Epidermal melanocyte (primary cell): ENCODE results near the gene OLFM2.

ENCODE experiments used
- DNase-seq: peaks from one replicate; pipeline ENCODE4 v3.0.0; 2011; ENCODE audit warnings: low spot score; ENCODE audit not compliant: insufficient read length

The OLFM2 gene

DNA sequence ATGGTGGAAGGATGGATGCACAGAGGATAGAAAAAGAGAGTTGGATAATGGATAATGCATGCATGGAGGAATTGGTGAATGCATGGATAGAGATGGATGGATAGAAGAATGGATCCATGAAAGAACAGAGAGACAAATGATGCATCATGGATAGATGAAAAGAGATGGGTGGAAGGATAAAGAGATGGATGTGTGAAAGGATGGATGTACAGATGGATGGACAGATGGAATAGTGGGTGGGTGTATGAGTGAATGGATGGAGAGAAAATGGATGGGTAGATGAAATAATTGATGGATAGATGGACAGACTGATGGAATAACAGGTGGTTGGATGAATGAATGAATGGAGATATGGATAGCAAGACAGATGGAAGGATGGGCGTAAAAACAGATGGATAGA, 25.7 kb downstream of the OLFM2 start:
- DNase-seq = no peak

GRCh38 chr19:9909251-9909650, 27.1 kb downstream of the OLFM2 start:
- no peak for DNase-seq

DNA sequence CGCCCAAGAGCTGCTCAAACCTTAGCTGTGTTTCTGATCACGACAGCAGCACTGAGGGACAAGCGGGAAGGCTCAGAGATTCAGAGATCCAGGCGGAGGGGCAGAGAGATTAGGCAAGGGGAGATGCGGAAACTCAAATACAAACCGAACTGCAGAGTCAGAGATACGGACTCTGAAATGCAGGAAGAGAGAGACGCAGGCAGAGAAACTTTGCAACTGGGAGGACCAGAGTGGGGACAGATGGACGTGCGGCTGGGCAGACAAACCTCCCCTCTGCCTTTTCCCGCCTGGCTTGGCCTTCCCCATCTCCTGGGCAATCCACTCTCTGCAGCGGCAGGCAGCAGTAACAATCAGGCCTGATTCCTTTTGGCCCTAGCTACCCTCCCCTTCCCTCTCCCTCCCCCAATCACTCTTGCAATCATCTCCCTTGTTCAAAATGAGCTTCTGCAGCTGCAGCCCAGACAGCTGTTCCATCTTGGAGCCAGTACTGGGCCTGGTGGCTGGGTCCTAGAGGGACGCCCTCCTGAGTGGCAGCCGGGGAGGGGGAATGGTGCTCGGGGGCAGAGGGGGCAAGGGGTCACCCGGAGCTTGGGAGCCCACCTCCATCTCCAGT, 29.7 kb downstream of the OLFM2 start:
- DNase-seq = no peak

DNA sequence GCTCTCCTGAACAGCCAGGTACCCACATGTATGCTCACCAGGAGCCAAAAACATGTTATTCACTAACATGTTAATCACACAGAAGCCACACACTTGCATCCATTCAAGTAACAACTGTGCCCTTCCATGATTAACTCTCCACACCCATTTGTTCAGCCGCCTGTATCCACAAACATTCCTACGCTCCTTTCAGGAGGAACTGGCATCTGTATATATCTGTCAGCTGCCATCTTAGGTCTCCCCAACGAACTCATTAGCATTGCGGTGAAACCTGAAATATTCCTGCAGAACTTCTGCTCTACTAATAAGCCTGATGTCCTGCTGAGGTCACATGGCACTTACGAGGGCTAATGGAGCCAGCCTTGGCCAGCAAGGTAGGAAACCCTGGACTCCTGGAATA, 33.0 kb downstream of the OLFM2 start:
- DNase-seq = no peak

DNA sequence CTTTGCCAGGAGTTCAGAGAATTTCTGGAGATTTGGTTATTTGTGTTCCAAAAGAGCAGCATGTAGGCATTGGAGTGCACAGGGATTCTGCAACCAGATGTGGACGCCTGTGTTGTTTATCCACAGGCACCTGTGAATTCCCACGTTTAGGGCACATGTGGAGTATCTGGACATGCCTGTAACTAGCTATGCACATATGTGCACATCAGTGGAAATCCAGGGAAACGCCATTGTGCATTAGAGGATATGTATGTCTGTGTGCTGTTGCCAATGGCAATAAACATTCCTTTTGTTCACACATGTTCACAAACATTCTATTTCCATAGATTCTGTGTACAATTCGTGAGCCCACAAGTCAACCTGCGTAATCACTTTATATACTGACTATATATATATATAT, 34.7 kb downstream of the OLFM2 start:
- DNase-seq = no peak

DNA sequence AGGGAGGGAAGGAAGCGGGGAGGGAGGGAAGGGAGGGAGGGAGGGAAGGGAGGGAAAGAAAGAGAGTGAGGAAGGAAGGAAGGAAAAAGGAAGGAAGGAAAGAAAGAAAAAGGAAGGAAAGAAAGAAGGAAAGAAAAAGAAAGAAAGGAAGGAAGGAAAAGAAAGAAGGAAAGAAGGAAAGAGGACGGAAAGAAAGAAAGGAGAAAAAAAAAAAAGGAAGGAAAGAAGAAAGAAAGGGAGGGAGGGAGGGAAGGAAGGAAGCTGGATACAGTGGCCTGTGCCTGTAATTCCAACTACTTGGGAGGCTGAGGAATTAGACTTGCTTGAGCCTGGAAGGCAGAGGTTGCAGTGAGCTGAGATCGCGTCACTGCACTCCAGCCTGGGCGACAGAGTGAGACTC, 35.3 kb downstream of the OLFM2 start:
- DNase-seq = no peak

GRCh38 chr19:9891609-9892373, 44.5 kb downstream of the OLFM2 start:
- no peak for DNase-seq

DNA sequence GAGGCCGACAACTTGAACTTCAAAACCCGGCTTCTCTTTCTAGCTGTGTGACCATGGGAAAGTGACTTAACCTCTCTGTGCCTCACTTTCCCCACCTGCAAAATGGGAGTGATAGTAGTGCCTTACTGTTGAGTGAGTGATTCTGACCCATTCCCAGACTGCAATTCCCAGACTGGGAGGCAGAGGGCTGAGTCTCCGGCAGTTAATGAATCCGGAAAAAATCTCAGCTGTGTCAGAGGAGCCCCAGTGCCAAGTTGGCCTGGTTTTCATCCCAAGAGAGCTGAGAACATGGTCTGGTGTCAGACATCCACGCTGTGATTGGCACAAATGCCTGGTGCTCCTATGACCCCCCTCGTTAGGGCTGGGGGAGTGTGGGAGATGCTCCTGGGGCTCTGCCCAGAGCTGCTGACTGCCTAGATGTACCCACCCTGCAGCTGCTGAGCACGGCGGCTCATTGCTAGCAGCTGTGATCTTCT, 51.2 kb downstream of the OLFM2 start:
- DNase-seq = no peak

GRCh38 chr19:9883764-9884163, 52.6 kb downstream of the OLFM2 start:
- DNase-seq = no peak

- no peak for DNase-seq
Measured at GRCh38 chr19:9883231-9883758, 53.0 kb downstream of the OLFM2 start.

- DNase-seq = no peak
Measured at GRCh38 chr19:9881720-9882119, 54.6 kb downstream of the OLFM2 start.

- no peak for DNase-seq
Measured at GRCh38 chr19:9878511-9879196, 57.7 kb downstream of the OLFM2 start.

DNA sequence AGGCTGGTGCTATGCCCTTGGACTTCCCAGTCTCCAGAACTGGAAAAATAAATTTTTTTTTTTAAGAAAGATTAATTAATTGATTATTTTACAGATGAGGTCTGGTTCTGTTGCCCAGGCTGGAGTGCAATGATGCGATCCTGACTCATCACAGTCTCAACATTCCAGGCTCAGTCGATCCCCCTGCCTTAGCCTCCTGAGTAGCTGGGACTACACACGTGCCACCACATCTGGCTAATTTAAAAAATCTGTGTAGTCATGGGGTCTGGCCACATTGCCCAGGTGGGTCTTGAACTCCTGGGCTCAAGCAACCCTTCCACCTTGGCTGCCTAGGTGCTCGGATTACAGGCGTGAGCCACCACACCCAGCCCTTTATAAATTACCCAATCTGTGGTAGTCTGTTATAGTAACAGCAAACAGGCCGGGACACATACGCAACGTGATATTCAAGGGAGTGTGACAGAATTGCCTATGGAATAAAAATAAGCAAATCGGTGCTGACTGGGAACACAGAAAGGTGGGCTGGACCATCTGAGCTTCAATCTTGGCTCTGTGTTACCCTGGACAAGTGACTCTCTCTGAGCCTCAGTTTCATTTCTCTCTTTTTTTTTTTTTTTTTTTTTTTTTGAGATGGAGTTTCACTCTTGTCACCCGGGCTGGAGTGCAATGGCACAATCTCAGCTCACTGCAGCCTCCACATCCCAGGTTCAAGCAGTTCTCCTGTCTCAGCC, 58.4 kb downstream of the OLFM2 start:
- no peak for DNase-seq

DNA sequence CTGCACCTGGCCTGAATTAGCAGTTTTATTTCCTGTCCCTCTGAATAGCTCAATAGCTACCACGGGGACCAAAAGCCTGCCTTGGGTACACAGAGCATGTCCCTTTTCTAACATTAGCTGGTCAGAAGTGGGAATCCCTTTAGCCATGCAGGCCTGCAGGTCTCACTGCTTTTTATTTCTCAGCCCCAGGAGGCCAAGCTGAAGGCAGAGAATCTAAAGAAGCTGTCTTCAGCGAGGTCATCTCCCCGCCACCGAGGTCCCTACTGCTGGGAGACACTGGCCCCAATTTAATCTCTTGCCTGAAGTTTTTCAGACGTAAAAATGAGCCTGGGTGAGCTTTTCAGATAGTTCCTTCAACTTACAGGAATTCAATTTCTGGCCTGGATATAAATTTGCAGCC, 60.5 kb downstream of the OLFM2 start:
- DNase-seq = no peak

DNA sequence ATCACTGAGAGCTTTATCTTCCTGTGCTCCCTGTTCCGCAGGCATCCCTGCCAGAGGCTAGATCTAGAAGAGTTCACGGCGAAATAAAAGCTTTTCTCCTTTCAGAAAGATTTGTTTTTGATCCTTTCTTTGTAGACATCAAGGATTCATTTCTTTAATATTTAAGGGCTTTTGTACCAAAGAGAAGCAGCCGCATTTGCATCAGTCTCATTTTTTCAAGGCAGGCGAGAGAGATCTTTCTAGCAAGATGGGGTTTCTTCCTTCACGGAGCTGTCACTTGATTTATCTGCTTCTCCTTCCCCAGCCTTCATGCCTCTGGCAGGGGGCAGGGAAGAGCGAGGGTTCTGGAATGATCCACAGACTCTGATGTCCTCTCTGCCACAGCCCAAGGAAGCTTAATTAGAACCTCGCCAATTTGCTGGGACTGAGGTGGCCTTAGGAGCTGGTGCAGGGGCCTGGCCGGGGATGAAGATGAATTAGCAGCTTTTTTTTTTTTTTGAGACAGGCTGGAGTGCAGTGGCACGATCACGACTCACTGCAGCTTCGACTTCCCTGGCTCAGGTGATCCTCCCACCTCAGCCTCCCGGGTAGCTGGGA, 61.2 kb downstream of the OLFM2 start:
- DNase-seq = no peak

DNA sequence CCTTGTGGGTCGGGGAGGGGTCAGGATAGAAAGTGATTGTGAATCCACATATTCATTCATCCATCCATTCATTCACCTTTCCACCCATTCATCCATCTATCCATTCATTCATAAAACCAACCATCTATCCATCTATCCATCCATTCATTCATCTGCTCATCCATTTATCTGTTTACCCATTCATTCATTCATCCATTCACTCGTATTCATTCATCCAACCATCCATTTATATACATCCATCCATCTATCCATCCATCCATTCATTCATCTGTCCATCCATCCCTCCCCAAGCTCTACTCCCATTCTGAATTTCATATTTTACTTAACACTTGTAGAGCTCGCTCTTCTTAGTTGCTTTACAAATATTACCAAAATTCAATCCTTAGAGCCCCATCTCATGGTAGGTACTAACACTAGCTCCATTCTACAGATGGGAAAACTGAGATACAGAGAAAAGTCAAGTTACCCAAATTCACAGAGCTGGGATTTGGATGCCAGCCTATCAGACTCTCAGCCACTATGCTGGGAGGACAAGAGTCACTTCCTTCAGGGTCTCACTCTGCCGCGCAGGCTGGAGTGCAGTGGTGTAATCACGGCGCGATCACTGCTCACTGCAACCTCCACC, 63.6 kb downstream of the OLFM2 start:
- no peak for DNase-seq

- no peak for DNase-seq
Measured at GRCh38 chr19:9871626-9872338, 64.5 kb downstream of the OLFM2 start.

GRCh38 chr19:9868983-9869617, 67.2 kb downstream of the OLFM2 start:
- DNase-seq = no peak

GRCh38 chr19:9865732-9866501, 70.4 kb downstream of the OLFM2 start:
- no peak for DNase-seq
